Keratinocyte (primary cell): ENCODE data around the gene C5orf52. TPM values are rescaled to one million over a fixed set of nuclear protein-coding genes. Genes with fewer than 3 reads are reported as not detected.

Experiments used
- DNase-seq: peaks from one replicate; pipeline ENCODE4 v3.0.0-alpha.2; 2011; ENCODE audit warnings: low read depth, missing footprints, low spot score
- FAIRE-seq: peaks from 2 replicates; lab custom pipeline; 2011; peaks lifted over from hg19 to GRCh38; lab: Jason Lieb, UNC
- H2AFZ ChIP-seq: 2 replicates; pipeline ENCODE4 v1.6.0; 2012; ENCODE audit warnings: low read length, control low read depth, inconsistent platforms; ENCODE audit not compliant: control insufficient read depth
- H3K27ac ChIP-seq: 2 replicates; pipeline ENCODE4 v1.5.1; 2011; ENCODE audit warnings: low read length; ENCODE audit not compliant: control insufficient read depth, insufficient read depth
- H3K27me3 ChIP-seq: 3 replicates; pipeline ENCODE4 v1.6.0; 2011; ENCODE audit warnings: low read length; ENCODE audit not compliant: control insufficient read depth, insufficient read depth; ENCODE audit errors: extremely low read depth
- H3K36me3 ChIP-seq, 2 experiments: 2 replicates in 1 of 2; 3 replicates in 1 of 2; pipeline ENCODE4 v1.5.1; 2011; ENCODE audit warnings: low read length in 2 of 2, mild to moderate bottlenecking in 1 of 2; ENCODE audit not compliant: control insufficient read depth in 2 of 2, insufficient read depth in 2 of 2; ENCODE audit errors: extremely low read depth in 1 of 2
- H3K4me1 ChIP-seq: 3 replicates; pipeline ENCODE4 v1.5.1; 2011; ENCODE audit warnings: low read length; ENCODE audit not compliant: control insufficient read depth, insufficient read depth; ENCODE audit errors: extremely low read depth
- H3K4me2 ChIP-seq: 3 replicates; pipeline ENCODE4 v1.6.0; 2011; ENCODE audit warnings: low read depth, low read length; ENCODE audit not compliant: control insufficient read depth, insufficient read depth; ENCODE audit errors: extremely low read depth
- H3K4me3 ChIP-seq, 3 experiments: fragments of 200-600 bp in 1 of 3; sonication (generic) in 1 of 3; 2 replicates in 2 of 3; 3 replicates in 1 of 3; pipeline ENCODE4 v1.5.1; 2011 to 2016; ENCODE audit warnings: low read length in 3 of 3, mild to moderate bottlenecking in 3 of 3, control low read depth in 2 of 3, inconsistent platforms in 1 of 3, low read depth in 1 of 3, mixed read lengths in 1 of 3, mixed run types in 1 of 3, moderate library complexity in 1 of 3; ENCODE audit not compliant: control insufficient read depth in 2 of 3, insufficient read depth in 2 of 3; ENCODE audit errors: extremely low read depth in 1 of 3
- H3K79me2 ChIP-seq: 2 replicates; pipeline ENCODE4 v1.6.0; 2012; ENCODE audit warnings: low read length; ENCODE audit not compliant: control insufficient read depth, insufficient read depth
- H3K9ac ChIP-seq: 3 replicates; pipeline ENCODE4 v1.6.0; 2011; ENCODE audit warnings: low read length; ENCODE audit not compliant: control insufficient read depth, insufficient read depth; ENCODE audit errors: extremely low read depth
- H3K9me1 ChIP-seq: 3 replicates; pipeline ENCODE4 v1.6.0; 2011; ENCODE audit warnings: low read length; ENCODE audit not compliant: control insufficient read depth, insufficient read depth; ENCODE audit errors: extremely low read depth
- H3K9me3 ChIP-seq: 2 replicates; pipeline ENCODE4 v1.5.1; 2012; ENCODE audit warnings: low read depth, low read length; ENCODE audit not compliant: control insufficient read depth
- H4K20me1 ChIP-seq: 3 replicates; pipeline ENCODE4 v1.6.0; 2011; ENCODE audit warnings: low read length; ENCODE audit not compliant: control insufficient read depth, insufficient read depth; ENCODE audit errors: extremely low read depth
- CTCF ChIP-seq, 3 experiments: IDR thresholded peaks in 1 of 3; conservative IDR thresholded peaks in 1 of 3; optimal IDR thresholded peaks in 1 of 3; 2 replicates in 2 of 3; 3 replicates in 1 of 3; pipeline versions ENCODE3 to v1.5.1; 2011; ENCODE audit warnings: low read length in 3 of 3, mild to moderate bottlenecking in 3 of 3, moderate library complexity in 2 of 3, control low read depth in 1 of 3, inconsistent platforms in 1 of 3; ENCODE audit not compliant: insufficient read depth in 2 of 3; ENCODE audit errors: extremely low read depth in 1 of 3
- EZH2 ChIP-seq: IDR thresholded peaks from one replicate; pipeline ENCODE4 v1.6.1; 2012; ENCODE audit warnings: inconsistent platforms, mild to moderate bottlenecking, low read length, moderate library complexity
- dilution Hi-C: fragments of 300-500 bp; cut with MboI; formaldehyde crosslinking; loops from one replicate; pipeline ENCODE4 v1.7.0; 2020; ENCODE audit warnings: low sequenced_read_pairs; ENCODE audit not compliant: extremely low pct_ligation_motif_present
- polyA plus RNA-seq, 5 experiments: library from polyadenylated mRNA; depleted of rRNA in 3 of 5; stranded (reverse) in 3 of 5; stranded (forward) in 1 of 5; unstranded in 1 of 5; fragments of >200 nt; gene quantifications; 1 replicate in 1 of 5; 2 replicates in 3 of 5; 3 replicates in 1 of 5; pipeline versions ENCODE4 v1.2.1 to v1.2.3, GENCODE V29; 2011 to 2012; ENCODE audit warnings: missing spikeins in 2 of 5, low read depth in 1 of 5, low replicate concordance in 1 of 5

C5orf52 gene
- polyA plus RNA-seq, 1 donor (not counting 4 experiments of a cell fraction or from before 2014, with no cell fraction given) = not detected

- Histone ChIP-seq H3K79me2 (no peaks in the 10 kb centered on the region), H3K4me3 (no peak overlapping the region), H3K36me3 (no peaks in the 10 kb centered on the region), H3K9me3 (peaks cover 1% of the 10 kb centered on the region), H3K4me2 (no peak overlapping the region), H3K27me3 (no peaks in the 10 kb centered on the region), H3K9ac (no peak overlapping the region), H3K9me1 (no peaks in the 10 kb centered on the region), H3K4me1 (no peaks in the 10 kb centered on the region), H3K27ac (no peak overlapping the region), H2AFZ (no peak overlapping the region), H4K20me1 (no peaks in the 10 kb centered on the region)
- no peak for TF ChIP-seq CTCF (optimal IDR thresholded peaks at IDR 0.05 in 1 of 3, IDR thresholded peaks at IDR 0.05 in 1 of 3, conservative IDR thresholded peaks at IDR 0.05 in 1 of 3; ENCODE audit: extremely low read depth in 1 of 3, insufficient read depth in 2 of 3, low read length in 3 of 3)
- TF ChIP-seq EZH2 = no peak
- DNase-seq (no peak), FAIRE-seq (no peak)
- dilution Hi-C loops = no loop called here
Measured at GRCh38 chr5:157657516-157657915, 13.8 kb upstream of the C5orf52 start.

- TF ChIP-seq EZH2 = no peak
- no peak for TF ChIP-seq CTCF (optimal IDR thresholded peaks at IDR 0.05 in 1 of 3, IDR thresholded peaks at IDR 0.05 in 1 of 3, conservative IDR thresholded peaks at IDR 0.05 in 1 of 3; ENCODE audit: extremely low read depth in 1 of 3, insufficient read depth in 2 of 3, low read length in 3 of 3)
Measured at GRCh38 chr5:157658893-157659292, 12.4 kb upstream of the C5orf52 start.

More at GRCh38 chr5:157658893-157659292, 12.4 kb upstream of the C5orf52 start:
- no peak overlapping the region for H3K4me2 ChIP-seq
- dilution Hi-C loops = no loop called here
- no peak overlapping the region for H3K27ac ChIP-seq
- no peaks in the 10 kb centered on the region for H3K27me3 ChIP-seq
- H3K79me2 ChIP-seq = no peaks in the 10 kb centered on the region
- no peak overlapping the region for H2AFZ ChIP-seq
- no peaks in the 10 kb centered on the region for H3K9me1 ChIP-seq
- H3K36me3 ChIP-seq = no peaks in the 10 kb centered on the region
- no peaks in the 10 kb centered on the region for H3K9me3 ChIP-seq
- FAIRE-seq = no peak
- no peak overlapping the region for H3K4me3 ChIP-seq
- no peaks in the 10 kb centered on the region for H3K4me1 ChIP-seq
- H4K20me1 ChIP-seq = no peaks in the 10 kb centered on the region
- no peak overlapping the region for H3K9ac ChIP-seq
- no peak for DNase-seq
